Testis (tissue), 2 donors: Measurements from ENCODE around the gene SLC2A4.

Experiments
- POLR2A ChIP-seq: fragments of 450-650 bp; IDR thresholded peaks from one replicate; pipeline ENCODE4 v1.6.1; 2017; ENCODE audit warnings: antibody characterized with exemption, mild to moderate bottlenecking, moderate library complexity
- TF ChIP-seq, protein P1 (sequence below), 3 experiments: fragments of 450-650 bp in 2 of 3; fragments of 200-600 bp in 1 of 3; sonication (generic) in 1 of 3; IDR thresholded peaks; one replicate each; pipeline ENCODE4 v1.5.1; 2016 to 2019; ENCODE audit warnings: antibody characterized with exemption in 3 of 3, mild to moderate bottlenecking in 2 of 3, moderate library complexity in 1 of 3

GRCh38 chr17:7284911-7285310 is 3.4 kb downstream of the SLC2A4 start:
- TF ChIP-seq, protein P1, sequence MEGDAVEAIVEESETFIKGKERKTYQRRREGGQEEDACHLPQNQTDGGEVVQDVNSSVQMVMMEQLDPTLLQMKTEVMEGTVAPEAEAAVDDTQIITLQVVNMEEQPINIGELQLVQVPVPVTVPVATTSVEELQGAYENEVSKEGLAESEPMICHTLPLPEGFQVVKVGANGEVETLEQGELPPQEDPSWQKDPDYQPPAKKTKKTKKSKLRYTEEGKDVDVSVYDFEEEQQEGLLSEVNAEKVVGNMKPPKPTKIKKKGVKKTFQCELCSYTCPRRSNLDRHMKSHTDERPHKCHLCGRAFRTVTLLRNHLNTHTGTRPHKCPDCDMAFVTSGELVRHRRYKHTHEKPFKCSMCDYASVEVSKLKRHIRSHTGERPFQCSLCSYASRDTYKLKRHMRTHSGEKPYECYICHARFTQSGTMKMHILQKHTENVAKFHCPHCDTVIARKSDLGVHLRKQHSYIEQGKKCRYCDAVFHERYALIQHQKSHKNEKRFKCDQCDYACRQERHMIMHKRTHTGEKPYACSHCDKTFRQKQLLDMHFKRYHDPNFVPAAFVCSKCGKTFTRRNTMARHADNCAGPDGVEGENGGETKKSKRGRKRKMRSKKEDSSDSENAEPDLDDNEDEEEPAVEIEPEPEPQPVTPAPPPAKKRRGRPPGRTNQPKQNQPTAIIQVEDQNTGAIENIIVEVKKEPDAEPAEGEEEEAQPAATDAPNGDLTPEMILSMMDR (IDR thresholded peaks at IDR 0.05) = no peak
- no peak for TF ChIP-seq POLR2A
